Pons (tissue), 1 donor: ENCODE measurements around the gene SLAMF1.
"Not testable (repeated sequence)": the region's sequence is repeated elsewhere in the genome, so short reads cannot be mapped to it uniquely, and the experiment has no call there.

ENCODE experiments used
- DNase-seq: peaks from one replicate; pipeline ENCODE4 v3.0.0-alpha.2; 2016; ENCODE audit warnings: low spot score

SLAMF1 gene

GRCh38 chr1:160646711-160647328 is at the start of gene SLAMF1:
TSS of gene SLAMF1 (minus strand) at chr1:160647044. CDS start at chr1:160646945, 99 bp downstream.
- DNase-seq: no peak

DNA sequence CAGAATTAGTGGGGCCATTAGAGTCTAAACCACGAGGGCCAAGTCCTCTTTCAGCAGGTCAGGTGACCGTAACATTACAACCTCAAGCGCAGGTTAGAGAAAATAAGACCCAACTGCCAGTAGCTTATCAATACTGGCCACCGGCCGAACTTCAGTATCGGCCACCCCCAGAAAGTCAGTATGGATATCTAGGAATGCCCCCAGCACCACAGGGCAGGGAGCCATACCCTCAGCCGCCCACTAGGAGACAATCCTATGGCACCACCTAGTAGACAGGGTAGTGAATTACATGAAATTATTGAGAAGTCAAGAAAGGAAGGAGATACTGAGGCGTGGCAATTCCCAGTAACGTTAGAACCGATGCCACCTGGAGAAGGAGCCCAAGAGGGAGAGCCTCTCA is 45.5 kb upstream of the SLAMF1 start:
- DNase-seq: not testable (repeated sequence)

GRCh38 chr1:160685266-160685665 is 38.4 kb upstream of the SLAMF1 start:
- DNase-seq: no peak

DNA sequence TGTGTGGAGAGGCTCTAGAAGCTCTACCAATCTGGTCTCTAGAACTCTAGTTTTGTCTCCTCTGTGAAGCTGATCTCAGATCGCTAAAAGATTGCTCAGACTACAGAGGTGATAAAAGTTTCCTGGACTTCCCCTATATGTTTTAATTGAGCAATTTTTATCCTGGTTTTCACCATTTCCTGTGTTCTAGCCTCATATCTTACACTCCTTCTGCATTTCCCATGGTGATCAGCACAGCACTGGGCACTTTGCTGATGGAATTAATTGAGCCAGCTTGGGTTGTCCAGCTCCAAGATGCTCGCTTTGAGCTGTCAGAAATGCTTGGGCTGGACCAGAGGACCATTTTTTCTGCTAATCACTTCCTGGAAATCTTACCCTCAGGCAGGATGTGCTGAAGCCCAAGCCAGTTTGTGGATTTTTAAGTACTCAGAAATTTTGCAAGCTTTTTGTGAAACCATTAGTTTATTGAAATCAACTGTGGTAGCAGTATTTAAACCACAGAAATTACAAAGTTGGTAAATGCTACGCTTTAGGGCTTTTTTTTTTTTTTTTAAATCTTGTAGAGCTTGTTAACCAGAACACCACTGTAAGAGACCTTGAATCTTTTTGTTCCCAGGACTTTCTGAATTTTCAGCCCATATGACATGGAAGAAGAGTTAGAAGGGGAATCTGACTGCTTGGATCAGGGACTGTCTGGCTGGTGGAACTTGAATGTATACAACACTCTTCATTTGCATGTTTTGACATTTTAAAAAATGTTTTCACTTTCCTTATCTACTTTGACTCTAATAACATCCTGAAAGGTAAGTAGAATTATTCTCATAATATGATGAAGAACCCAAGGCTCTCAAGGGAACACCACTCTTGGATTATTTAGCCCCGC is 36.4 kb upstream of the SLAMF1 start:
- DNase-seq: no peak

GRCh38 chr1:160681891-160682140 is 35.0 kb upstream of the SLAMF1 start:
- no peak for DNase-seq

GRCh38 chr1:160681066-160681890 is 34.4 kb upstream of the SLAMF1 start:
- peak; percentile 54 for DNase-seq

DNA sequence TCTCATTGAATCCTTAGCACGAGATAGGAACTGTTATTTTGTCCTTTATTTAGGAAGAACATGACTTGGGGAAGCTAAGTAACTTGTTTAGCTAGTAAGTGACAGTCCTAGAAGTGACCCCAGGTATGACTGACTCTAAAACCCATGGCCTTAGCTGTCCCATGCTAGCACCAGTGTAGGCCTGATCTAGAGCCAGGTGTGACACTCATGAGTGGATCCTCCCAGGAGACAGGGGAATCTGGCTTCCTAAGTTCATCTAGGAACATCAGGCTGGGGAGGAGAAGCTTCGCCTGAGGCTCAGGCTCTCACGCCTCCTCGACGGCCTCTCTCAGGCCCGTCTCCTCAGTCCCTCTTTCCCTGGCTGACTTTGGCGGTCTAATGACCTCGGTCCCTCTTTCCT is 33.6 kb upstream of the SLAMF1 start:
- DNase-seq: no peak

DNA sequence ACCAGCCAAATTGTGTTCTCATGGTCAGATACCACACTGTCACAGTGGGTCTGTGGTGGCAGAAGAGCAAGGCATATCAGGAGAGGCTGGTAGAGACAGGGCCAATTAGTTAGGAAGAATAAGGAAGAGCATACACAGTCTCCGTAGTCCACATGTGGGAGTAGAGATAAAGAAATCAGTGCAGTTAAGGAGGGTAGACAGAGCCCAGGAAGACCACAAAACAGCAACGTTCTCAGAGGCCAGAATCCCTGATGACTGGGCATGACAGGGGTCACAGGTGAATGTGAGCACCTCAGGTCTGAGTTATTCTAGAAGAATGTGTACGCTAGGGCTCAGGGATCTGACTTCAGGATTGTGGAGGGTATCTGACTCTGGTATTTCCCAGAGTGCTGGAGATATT is 33.0 kb upstream of the SLAMF1 start:
- no peak for DNase-seq

- DNase-seq: no peak
These were observed 30.2 kb upstream of the SLAMF1 start for GRCh38 chr1:160676869-160677597.

DNA sequence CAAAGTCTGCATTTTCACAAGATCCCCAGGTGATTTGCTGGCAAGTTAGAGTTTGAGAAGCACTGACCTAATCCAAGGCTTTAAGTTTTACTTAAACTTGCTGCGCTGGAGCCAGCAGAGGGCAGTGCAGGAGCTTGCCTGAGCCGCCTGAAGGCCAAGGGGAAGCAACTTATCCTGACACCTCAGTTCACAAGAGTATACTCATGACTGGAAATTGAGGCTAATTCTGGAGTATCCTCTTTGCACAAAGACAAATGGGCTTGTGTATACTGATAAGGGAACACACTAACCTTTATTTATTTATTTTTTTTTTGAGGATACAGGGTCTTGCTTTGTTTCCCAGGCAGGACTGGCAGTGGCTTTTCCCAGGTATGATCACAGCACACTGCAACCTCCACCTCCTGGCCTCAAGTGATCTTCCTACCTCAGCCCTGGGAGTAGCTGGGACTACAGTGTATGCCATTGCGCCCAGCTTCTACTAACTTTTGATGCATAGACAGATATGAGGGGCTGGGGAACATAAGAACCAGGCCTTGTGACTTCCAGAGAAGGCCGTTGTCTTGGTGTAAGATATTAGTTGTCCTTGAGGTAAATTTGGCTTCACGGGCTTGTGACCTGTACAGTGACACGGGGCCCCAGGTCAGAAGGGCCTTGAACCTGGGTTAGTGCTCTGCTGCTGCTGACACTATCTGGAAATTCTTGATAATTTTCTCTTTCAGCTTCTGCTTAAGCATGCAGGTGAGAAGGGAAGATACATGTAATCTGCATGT is 29.0 kb upstream of the SLAMF1 start:
- peak; percentile 68 for DNase-seq

GRCh38 chr1:160674415-160674814 is 27.6 kb upstream of the SLAMF1 start:
- no peak for DNase-seq

GRCh38 chr1:160672789-160673695 is 26.2 kb upstream of the SLAMF1 start:
- no peak for DNase-seq

GRCh38 chr1:160671603-160672517 is 25.0 kb upstream of the SLAMF1 start:
- DNase-seq: no peak

- no peak for DNase-seq
These were observed 23.9 kb upstream of the SLAMF1 start for GRCh38 chr1:160670701-160671100.

GRCh38 chr1:160669802-160670201 is 23.0 kb upstream of the SLAMF1 start:
- DNase-seq: no peak

DNA sequence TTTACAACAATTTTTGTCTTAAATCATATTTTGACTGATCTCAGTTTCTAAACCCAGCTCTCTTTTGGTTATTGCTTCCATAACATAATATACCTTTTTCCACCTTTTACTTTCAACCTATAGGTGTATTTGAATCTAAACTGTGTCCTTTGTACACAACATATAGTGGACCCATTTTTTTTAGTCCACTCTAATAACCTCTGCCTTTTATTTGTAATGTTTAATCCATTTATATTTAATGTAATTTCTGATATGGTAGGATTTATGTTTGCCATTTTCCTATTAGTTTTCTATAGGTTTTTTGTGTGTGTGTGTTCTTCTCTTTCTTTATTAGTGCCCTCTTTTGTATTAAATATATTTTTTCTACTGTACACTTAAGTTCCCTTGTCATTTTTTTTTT is 22.4 kb upstream of the SLAMF1 start:
- DNase-seq: no peak

GRCh38 chr1:160667896-160668295 is 21.1 kb upstream of the SLAMF1 start:
- no peak for DNase-seq

- no peak for DNase-seq
These were observed 19.2 kb upstream of the SLAMF1 start for GRCh38 chr1:160666079-160666442.

DNA sequence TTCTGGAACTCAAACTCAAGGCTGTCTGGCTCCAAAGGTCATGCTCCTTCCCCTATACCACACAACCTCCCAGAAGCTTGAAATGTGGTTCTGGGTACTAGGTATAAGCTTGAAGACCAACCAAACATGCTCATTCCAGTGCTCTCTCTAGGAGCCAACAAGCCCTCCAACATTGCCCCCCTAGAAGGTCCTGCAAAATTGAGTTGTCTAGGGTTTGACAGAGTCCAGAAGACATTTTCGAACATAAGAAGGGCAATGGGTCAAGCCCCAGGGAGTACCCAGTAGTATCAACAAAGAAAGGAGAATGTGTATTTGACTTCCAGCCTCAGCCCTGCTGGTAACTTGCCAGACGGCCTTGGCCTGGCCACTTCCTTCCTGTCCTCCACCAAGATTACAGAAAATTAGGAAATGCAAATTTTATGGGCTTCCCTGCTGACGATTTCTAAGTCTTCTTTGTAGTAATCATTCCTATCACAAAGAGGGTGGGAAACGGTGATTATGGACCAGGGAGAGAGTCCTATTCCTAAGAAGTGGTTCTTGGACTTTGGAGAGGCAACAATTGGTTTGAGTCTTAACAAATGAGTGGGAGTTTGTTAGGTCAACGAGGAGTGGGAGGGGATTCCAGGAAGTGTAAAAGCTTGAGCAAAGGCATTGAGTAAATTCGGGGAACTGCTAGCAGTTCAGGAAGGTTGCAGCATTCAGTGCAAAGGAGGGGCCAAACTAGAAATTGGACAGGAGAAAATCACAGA is 18.7 kb upstream of the SLAMF1 start:
- no peak for DNase-seq
